ENCODE results near the gene OR2Z1.

The OR2Z1 gene, protein sequence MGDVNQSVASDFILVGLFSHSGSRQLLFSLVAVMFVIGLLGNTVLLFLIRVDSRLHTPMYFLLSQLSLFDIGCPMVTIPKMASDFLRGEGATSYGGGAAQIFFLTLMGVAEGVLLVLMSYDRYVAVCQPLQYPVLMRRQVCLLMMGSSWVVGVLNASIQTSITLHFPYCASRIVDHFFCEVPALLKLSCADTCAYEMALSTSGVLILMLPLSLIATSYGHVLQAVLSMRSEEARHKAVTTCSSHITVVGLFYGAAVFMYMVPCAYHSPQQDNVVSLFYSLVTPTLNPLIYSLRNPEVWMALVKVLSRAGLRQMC

DNA sequence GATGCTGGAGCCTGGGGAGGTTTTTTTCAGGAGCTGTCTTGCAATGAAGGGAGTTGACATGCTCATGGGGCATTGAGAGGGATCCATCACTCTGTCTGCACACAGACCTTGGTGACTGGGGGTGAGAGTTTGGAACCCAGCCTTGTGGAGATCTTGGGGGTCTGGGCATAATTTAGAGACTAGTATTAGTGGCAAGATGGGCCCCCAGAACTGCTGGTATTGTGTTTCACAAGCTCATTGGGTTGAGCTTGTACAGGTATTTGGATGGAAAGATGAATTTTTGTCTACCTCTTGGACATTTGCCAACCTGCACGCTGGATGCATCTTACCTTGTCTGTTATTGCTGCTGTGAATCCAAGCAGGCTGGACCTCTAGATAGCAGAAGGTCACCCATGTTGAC, at the start of gene OR2Z1:
OR2Z1 (plus strand) TSS at position 301 of the 400 bp plus-strand sequence. CDS start 9,395 bp downstream, outside the sequence.
- Histone ChIP-seq H3K36me3 (ENCODE audit: control insufficient read depth in 2 of 2, insufficient read depth in 2 of 2, low read length in 2 of 2) (no peaks in the 10 kb centered on the region), H3K27ac (ENCODE audit: low read length) (no peak within 1 kb of the TSS), H3K4me1 (ENCODE audit: control insufficient read depth, insufficient read depth, low read length) (no peaks in the 10 kb centered on the region), H3K9ac (ENCODE audit: low read length in 2 of 2) (no peak within 1 kb of the TSS), H3K9me3 (ENCODE audit: control insufficient read depth in 2 of 2, low read length in 2 of 2) (peaks cover 0 to 3% of the 10 kb centered on the region in 2 donors), H3K27me3 (ENCODE audit: control insufficient read depth in 1 of 2, insufficient read depth in 2 of 2, low read length in 2 of 2) (peaks cover 0 to 6% of the 10 kb centered on the region in 2 donors), H3K4me3 (ENCODE audit: low read length in 2 of 2) (no peak within 1 kb of the TSS)

DNA sequence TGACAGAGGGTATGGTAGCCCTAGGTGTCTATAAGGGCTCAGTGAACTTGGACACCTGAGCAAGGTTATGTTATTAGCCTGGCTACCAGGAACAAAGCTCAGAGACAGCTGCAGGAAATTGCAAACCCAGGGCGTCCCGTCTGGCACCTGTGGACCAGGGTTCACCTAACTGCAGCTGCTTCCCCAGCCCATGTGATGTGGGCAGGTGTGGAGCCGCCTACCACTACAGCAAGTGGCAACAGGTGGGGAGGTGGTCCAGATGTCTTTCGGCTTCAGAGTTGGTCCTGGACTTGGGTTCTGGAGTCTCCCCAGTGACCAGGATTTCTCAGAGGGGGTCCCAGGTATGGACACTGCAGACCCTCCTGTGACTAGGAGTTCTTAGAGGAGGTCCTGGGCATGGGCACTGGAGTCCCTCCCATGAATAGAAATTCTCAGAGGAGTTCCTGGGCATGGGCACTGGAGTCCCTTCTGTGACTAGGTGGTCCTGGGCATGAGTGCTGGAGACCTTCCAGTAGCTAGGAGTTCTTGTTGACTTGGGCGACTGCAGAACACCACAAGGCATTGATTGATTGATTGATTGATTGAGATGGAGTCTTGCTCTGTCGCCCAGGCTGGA, 48.0 kb upstream of the OR2Z1 start:
- H3K4me1 ChIP-seq (ENCODE audit: control insufficient read depth, insufficient read depth, low read length): no peaks in the 10 kb centered on the region
- no peak overlapping the region for H3K4me3 ChIP-seq (ENCODE audit: low read length in 2 of 2)
- no peak overlapping the region for H3K27ac ChIP-seq (ENCODE audit: low read length)
- peaks cover 0 to 3% of the 10 kb centered on the region in 2 donors for H3K27me3 ChIP-seq (ENCODE audit: control insufficient read depth in 1 of 2, insufficient read depth in 2 of 2, low read length in 2 of 2)
- no peak overlapping the region for H3K9ac ChIP-seq (ENCODE audit: low read length in 2 of 2)
- H3K36me3 ChIP-seq (ENCODE audit: control insufficient read depth in 2 of 2, insufficient read depth in 2 of 2, low read length in 2 of 2): no peaks in the 10 kb centered on the region
- H3K9me3 ChIP-seq (ENCODE audit: control insufficient read depth in 2 of 2, low read length in 2 of 2): peaks cover 2 to 4% of the 10 kb centered on the region in 2 donors

DNA sequence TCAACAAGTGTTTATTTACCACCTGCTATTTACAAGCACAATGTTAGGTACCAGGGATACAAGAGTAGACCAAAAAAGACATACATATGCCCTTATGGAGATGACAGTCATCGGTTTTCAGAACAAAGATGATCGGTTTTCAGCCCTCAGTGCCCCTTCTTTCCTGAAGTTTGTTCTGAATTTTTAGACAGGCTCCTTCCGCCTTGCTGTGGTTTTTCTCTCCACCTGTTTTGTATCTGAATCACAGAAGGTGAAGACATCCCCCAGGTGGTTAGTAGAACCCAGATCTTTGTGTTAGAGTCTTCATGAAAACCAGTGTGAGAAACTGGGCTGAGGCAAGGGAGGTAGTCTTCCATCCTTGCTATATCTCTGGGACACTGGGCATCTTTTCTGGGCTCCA, 46.4 kb upstream of the OR2Z1 start:
- no peaks in the 10 kb centered on the region for H3K36me3 ChIP-seq (ENCODE audit: control insufficient read depth in 2 of 2, insufficient read depth in 2 of 2, low read length in 2 of 2)
- H3K4me3 ChIP-seq (ENCODE audit: low read length in 2 of 2): no peak overlapping the region
- no peak overlapping the region for H3K9ac ChIP-seq (ENCODE audit: low read length in 2 of 2)
- peaks cover 0 to 2% of the 10 kb centered on the region in 2 donors for H3K27me3 ChIP-seq (ENCODE audit: control insufficient read depth in 1 of 2, insufficient read depth in 2 of 2, low read length in 2 of 2)
- H3K4me1 ChIP-seq (ENCODE audit: control insufficient read depth, insufficient read depth, low read length): no peaks in the 10 kb centered on the region
- peaks cover 4 to 7% of the 10 kb centered on the region in 2 donors for H3K9me3 ChIP-seq (ENCODE audit: control insufficient read depth in 2 of 2, low read length in 2 of 2)
- H3K27ac ChIP-seq (ENCODE audit: low read length): no peak overlapping the region

DNA sequence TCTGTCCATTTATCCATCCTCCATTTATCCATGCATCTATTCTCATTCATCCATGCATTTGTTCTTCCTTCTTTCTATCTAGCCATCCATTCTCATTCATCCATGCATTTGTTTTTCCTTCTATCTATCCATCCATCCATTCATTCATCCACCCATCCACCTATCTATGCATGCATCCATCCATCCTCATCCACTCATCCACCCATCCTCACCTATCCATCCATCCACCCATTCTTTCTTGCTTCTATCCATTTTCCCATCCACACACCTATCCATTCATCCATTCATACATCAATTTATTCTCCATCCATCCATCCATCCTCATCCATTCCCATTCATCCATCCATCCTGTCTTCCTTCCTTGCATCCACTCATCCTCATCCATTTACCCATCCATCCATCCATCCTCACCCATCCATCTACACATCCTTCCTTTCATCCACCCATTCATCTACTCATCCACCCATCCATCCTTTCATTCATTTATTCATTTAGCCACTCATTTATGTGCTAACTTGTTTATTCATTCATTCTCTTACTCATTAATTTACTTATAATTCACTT, 43.1 kb upstream of the OR2Z1 start:
- Histone ChIP-seq H3K4me3 (ENCODE audit: low read length in 2 of 2) (no peak overlapping the region), H3K27me3 (ENCODE audit: control insufficient read depth in 1 of 2, insufficient read depth in 2 of 2, low read length in 2 of 2) (peaks cover 0 to 2% of the 10 kb centered on the region in 2 donors), H3K4me1 (ENCODE audit: control insufficient read depth, insufficient read depth, low read length) (no peaks in the 10 kb centered on the region), H3K36me3 (ENCODE audit: control insufficient read depth in 2 of 2, insufficient read depth in 2 of 2, low read length in 2 of 2) (no peaks in the 10 kb centered on the region), H3K9ac (ENCODE audit: low read length in 2 of 2) (no peak overlapping the region), H3K27ac (ENCODE audit: low read length) (no peak overlapping the region), H3K9me3 (ENCODE audit: control insufficient read depth in 2 of 2, low read length in 2 of 2) (peaks cover 8 to 17% of the 10 kb centered on the region in 2 donors)

DNA sequence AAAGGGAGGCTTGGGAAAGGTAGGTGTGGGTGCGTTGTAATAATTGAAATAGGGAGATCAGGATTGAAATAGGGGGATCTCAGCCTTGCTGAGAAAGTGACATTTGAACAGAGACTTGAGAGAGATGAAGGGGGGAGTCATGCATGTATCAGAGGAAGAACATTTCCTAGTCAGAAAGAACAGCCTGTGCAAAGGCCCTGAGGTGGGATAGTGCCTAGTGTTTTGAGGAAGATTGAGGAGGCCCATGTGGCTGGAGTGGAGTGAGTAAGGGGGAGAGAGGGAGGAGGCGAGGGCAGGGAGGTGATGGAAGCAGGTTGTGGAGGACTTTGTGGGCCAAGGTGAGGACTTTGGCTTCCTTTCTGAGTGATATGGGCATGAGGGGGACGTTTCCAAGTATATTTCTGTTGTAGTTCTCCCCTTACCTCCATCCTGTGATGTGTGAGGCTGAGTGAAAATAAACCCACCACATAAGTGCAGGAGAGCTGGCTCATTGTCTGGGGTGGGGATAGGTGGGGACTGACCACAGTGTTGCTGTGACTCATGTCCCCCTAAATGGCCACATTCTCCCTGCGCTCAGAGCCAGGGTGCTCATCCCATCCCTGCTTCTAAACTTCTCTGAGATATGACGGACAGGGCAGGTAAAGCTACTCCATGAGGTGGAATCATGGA, 40.6 kb upstream of the OR2Z1 start:
- Histone ChIP-seq H3K27ac (ENCODE audit: low read length) (no peak overlapping the region), H3K36me3 (ENCODE audit: control insufficient read depth in 2 of 2, insufficient read depth in 2 of 2, low read length in 2 of 2) (no peaks in the 10 kb centered on the region), H3K4me3 (ENCODE audit: low read length in 2 of 2) (no peak overlapping the region), H3K27me3 (ENCODE audit: control insufficient read depth in 1 of 2, insufficient read depth in 2 of 2, low read length in 2 of 2) (peaks cover 0 to 4% of the 10 kb centered on the region in 2 donors), H3K9me3 (ENCODE audit: control insufficient read depth in 2 of 2, low read length in 2 of 2) (peaks cover 8 to 17% of the 10 kb centered on the region in 2 donors), H3K9ac (ENCODE audit: low read length in 2 of 2) (no peak overlapping the region), H3K4me1 (ENCODE audit: control insufficient read depth, insufficient read depth, low read length) (no peaks in the 10 kb centered on the region)

DNA sequence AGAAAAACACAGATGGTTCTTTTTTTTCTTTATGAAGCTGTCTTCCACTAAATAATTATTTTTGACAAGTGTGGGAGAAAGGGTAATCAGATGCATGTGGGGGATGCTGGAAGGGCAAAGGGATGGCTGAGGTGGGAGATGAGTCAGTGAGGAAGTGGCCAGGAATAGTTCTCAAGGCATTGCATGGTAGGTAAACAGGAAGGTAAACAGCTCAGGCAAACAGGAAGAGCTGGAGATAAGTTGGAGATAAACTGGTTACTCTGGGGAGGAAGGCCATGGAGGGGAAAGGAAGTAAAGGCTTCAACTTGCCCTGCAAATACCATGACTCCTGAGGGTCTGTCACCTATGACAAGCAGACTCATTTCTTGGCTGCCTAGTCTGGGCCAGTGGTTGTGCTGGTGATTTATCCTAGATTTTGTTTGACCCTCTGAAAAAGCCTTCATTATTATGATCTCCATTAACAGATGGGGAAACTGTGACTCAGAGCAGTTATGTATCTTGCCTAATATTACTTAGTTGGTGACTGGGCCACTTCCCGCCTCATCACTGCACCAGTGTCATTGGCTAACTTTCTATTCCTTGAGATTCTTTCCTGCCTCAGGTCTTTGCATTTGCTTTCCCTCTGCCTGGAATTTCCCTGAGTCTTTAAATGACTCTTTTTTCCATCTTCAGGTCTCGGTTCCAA, 39.9 kb upstream of the OR2Z1 start:
- H3K9ac ChIP-seq (ENCODE audit: low read length in 2 of 2): no peak overlapping the region
- H3K27me3 ChIP-seq (ENCODE audit: control insufficient read depth in 1 of 2, insufficient read depth in 2 of 2, low read length in 2 of 2): peaks cover 0 to 4% of the 10 kb centered on the region in 2 donors
- H3K36me3 ChIP-seq (ENCODE audit: control insufficient read depth in 2 of 2, insufficient read depth in 2 of 2, low read length in 2 of 2): no peaks in the 10 kb centered on the region
- H3K27ac ChIP-seq (ENCODE audit: low read length): no peak overlapping the region
- no peaks in the 10 kb centered on the region for H3K4me1 ChIP-seq (ENCODE audit: control insufficient read depth, insufficient read depth, low read length)
- H3K4me3 ChIP-seq (ENCODE audit: low read length in 2 of 2): no peak overlapping the region
- peaks cover 8 to 17% of the 10 kb centered on the region in 2 donors for H3K9me3 ChIP-seq (ENCODE audit: control insufficient read depth in 2 of 2, low read length in 2 of 2)

DNA sequence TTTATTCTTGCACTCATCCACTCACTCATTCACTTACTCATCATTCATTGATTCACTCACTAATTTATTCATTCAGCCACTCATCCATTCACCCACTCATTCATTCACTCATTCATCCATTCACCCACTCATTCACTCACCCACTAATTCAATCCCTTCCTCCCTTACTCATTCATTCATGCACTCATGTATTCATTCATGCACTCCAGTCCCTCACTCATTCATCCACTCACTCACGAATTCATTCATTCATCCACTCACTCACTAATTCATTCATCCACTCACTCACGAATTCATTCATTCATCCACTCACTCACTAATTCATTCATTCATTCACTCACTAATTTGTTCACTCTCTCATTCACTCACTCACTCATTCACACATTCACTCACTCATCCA, 39.0 kb upstream of the OR2Z1 start:
- Histone ChIP-seq H3K9ac (ENCODE audit: low read length in 2 of 2) (no peak overlapping the region), H3K4me3 (ENCODE audit: low read length in 2 of 2) (no peak overlapping the region), H3K36me3 (ENCODE audit: control insufficient read depth in 2 of 2, insufficient read depth in 2 of 2, low read length in 2 of 2) (no peaks in the 10 kb centered on the region), H3K27ac (ENCODE audit: low read length) (no peak overlapping the region), H3K9me3 (ENCODE audit: control insufficient read depth in 2 of 2, low read length in 2 of 2) (peaks cover 8 to 17% of the 10 kb centered on the region in 2 donors), H3K4me1 (ENCODE audit: control insufficient read depth, insufficient read depth, low read length) (no peaks in the 10 kb centered on the region), H3K27me3 (ENCODE audit: control insufficient read depth in 1 of 2, insufficient read depth in 2 of 2, low read length in 2 of 2) (peaks cover 0 to 4% of the 10 kb centered on the region in 2 donors)

DNA sequence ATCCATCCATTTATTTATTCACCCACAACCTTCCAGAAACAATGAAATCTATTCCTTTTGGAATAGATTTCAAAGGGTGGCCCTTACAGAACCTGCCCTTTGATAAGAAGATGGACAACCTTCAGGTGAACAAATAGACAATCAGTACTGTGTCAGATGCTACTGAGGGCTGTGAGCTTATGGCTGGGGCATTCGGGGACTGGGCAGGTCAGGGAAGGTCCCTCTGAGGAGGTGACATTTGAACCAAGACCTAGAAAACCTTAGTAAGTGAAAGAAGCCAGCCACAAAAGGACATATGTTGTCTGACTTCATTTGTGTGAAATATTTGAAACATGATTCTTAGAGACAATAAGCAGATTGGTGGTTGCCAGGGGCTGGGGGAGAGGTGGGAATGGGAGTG, 38.5 kb upstream of the OR2Z1 start:
- H3K4me1 ChIP-seq (ENCODE audit: control insufficient read depth, insufficient read depth, low read length): no peaks in the 10 kb centered on the region
- H3K4me3 ChIP-seq (ENCODE audit: low read length in 2 of 2): no peak overlapping the region
- H3K9ac ChIP-seq (ENCODE audit: low read length in 2 of 2): no peak overlapping the region
- peaks cover 8 to 17% of the 10 kb centered on the region in 2 donors for H3K9me3 ChIP-seq (ENCODE audit: control insufficient read depth in 2 of 2, low read length in 2 of 2)
- H3K27me3 ChIP-seq (ENCODE audit: control insufficient read depth in 1 of 2, insufficient read depth in 2 of 2, low read length in 2 of 2): peaks cover 0 to 4% of the 10 kb centered on the region in 2 donors
- no peak overlapping the region for H3K27ac ChIP-seq (ENCODE audit: low read length)
- H3K36me3 ChIP-seq (ENCODE audit: control insufficient read depth in 2 of 2, insufficient read depth in 2 of 2, low read length in 2 of 2): no peaks in the 10 kb centered on the region

DNA sequence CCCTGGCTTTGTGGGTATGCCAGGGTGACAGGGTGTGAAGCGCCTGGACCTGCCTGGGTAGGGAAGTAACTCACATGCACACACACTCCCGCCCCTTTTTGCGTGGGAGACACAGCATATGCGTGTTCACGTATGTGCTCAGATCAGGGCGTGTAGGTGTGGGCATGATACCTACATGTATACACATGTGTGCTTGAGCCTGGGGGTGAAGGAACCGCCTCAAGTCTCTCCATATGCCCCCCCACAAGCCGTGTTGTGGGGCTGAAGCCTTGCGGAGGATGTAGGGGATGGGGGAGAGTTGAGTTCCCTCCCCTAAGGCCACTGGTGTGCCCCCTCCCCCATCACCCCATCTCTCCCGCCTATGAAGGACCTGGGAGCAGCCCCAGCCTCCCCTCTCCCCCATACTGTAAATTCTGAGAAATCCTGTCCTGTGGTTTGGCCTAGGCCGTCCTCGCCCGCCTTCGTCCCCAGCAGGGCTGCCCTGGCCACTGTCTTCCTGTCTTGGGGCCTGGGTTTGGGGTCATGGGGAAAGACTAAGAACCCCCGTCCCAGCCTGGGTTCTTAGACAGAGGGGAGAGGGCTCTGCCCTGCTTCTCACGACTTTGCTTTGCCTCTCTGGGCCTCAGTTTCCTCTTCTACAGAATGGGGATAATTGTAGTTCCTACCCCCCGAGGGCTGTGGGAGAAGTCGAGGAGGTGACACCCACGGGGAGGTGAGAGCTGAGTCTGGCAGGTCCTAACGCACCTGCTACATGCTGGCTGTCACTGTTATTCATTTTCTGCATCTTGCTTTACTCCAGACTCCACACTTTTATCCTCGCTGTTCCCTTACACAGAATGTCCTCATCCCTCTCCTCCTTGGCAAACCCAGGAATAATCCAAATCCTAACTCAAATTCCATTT, 37.2 kb upstream of the OR2Z1 start:
- no peak overlapping the region for H3K4me3 ChIP-seq (ENCODE audit: low read length in 2 of 2)
- no peaks in the 10 kb centered on the region for H3K4me1 ChIP-seq (ENCODE audit: control insufficient read depth, insufficient read depth, low read length)
- H3K27me3 ChIP-seq (ENCODE audit: control insufficient read depth in 1 of 2, insufficient read depth in 2 of 2, low read length in 2 of 2): peaks cover 0 to 4% of the 10 kb centered on the region in 2 donors
- H3K9ac ChIP-seq (ENCODE audit: low read length in 2 of 2): no peak overlapping the region
- no peaks in the 10 kb centered on the region for H3K36me3 ChIP-seq (ENCODE audit: control insufficient read depth in 2 of 2, insufficient read depth in 2 of 2, low read length in 2 of 2)
- H3K27ac ChIP-seq (ENCODE audit: low read length): no peak overlapping the region
- H3K9me3 ChIP-seq (ENCODE audit: control insufficient read depth in 2 of 2, low read length in 2 of 2): peaks cover 7 to 10% of the 10 kb centered on the region in 2 donors
